ENCODE data around the gene GPT2. TPM values are rescaled to one million over a fixed set of nuclear protein-coding genes. Genes with fewer than 3 reads are reported as not detected.
A peak's percentile ranks its signal among the peaks of the same experiment; 100 is the strongest.

The GPT2 gene
- polyA plus RNA-seq, 3 donors, result 23.7 to 27.2 (median 24.9) TPM

DNA sequence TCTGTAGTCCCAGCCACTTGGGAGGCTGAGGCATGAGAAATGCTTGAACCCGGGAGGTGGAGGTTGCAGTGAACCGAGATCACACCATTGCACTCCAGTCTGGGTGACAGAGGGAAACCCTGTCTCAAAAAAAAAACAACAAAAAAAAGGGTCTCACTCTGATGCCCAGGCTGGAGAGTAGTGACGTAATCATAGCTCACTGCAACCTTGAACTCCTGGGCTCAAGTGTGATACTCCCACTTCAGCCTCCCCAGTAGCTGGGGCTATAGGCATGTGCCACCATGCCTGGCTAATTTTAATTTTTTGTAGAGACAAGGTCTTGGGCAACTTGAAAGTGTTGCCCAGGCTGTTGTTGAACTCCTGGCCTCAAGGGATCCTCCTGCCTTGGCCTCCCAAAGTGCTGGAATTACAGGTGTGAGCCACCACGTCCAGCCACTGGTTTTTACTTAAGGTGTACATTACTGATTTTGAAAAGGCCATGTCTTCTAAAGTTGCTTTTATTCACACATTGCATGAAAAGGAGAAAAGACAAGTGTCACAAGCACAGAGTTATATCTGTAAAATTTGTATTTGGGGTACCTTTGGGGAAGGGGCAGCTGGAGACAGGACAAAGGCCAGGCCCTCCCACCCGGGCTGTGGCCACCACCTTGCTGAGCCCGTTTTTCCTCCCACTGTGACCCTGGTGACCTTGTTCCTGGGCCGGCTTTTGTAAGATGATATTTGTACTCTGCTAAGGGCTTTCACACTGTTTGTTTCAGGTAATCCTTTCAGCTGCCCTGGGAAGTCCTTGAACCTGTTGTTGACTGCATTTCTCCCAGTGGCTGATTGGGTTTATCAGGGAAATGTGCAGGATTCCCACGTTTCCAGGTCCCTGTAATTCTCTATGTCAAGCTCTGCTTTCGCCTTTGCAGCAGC is 11.5 kb downstream of the GPT2 start:
- DNase-seq (ENCODE audit: low read depth in 3 of 3, low spot score in 2 of 3), result no peak

- DNase-seq (ENCODE audit: low read depth in 3 of 3, low spot score in 2 of 3), result no peak
Observed at GRCh38 chr16:46896314-46896968, 12.3 kb downstream of the GPT2 start.

DNA sequence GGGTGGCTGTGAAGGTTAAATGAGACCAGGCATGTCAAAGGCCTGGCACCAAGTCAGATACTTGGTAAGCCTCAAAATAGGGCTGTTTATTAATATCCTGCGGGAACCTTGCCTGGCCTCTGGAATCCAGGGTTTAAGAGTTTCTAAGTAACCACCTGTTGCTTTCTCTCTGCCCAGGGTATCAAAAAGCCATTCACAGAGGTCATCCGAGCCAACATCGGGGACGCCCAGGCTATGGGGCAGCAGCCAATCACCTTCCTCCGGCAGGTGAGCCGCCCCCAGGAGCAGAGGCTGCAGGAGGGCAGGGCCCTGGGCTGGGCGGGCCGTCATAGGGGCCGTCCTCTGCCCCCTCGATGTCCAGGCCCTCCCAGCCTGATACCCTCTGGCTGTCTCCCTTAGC is 13.3 kb downstream of the GPT2 start:
- no peak for DNase-seq (ENCODE audit: low read depth in 3 of 3, low spot score in 2 of 3)

- DNase-seq (ENCODE audit: low read depth in 3 of 3, low spot score in 2 of 3), result no peak
Observed at GRCh38 chr16:46898006-46898405, 13.8 kb downstream of the GPT2 start.

DNA sequence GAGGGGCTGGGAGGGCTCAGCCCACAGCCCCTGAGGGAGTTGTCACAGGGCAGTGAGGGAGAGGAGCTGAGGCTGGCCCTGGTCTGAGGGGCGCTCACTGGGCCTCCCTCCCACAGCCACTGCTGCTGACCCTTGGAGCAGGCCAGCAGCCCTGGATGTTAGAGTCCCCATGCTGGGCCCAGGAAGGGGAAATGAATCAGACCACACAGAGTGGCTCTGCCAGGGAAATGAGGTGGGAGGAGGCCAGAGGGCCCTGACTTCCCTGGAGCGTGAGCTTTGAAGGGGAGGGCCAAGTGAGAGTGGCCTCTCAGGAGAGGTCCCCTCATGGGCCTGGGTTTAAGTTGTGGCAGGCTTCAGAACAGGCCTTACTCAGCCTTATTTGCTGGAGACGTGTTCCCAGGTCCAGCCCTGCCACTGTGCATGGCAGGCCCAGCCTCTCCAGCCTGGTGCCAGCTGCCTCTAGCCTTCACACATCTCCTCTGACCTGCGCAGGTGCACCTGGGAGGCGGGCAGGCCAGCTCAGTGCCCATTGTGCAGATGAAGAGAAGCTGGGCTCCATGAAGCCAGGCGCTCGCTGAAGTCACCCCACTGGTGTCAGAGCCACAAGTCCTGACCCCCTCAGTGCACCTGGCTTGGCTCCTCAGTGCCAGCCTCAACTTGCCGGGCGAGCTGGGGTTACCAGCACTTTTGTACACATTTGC is 15.4 kb downstream of the GPT2 start:
- DNase-seq (ENCODE audit: low read depth in 3 of 3, low spot score in 2 of 3), result no peak

GRCh38 chr16:46900455-46901235 is 16.5 kb downstream of the GPT2 start:
- DNase-seq (ENCODE audit: low read depth in 3 of 3, low spot score in 2 of 3), result no peak

GRCh38 chr16:46901709-46902108 is 17.5 kb downstream of the GPT2 start:
- no peak for DNase-seq (ENCODE audit: low read depth in 3 of 3, low spot score in 2 of 3)

GRCh38 chr16:46903255-46903905 is 19.2 kb downstream of the GPT2 start:
- no peak for DNase-seq (ENCODE audit: low read depth in 3 of 3, low spot score in 2 of 3)

GRCh38 chr16:46904471-46904870 is 20.3 kb downstream of the GPT2 start:
- no peak for DNase-seq (ENCODE audit: low read depth in 3 of 3, low spot score in 2 of 3)

DNA sequence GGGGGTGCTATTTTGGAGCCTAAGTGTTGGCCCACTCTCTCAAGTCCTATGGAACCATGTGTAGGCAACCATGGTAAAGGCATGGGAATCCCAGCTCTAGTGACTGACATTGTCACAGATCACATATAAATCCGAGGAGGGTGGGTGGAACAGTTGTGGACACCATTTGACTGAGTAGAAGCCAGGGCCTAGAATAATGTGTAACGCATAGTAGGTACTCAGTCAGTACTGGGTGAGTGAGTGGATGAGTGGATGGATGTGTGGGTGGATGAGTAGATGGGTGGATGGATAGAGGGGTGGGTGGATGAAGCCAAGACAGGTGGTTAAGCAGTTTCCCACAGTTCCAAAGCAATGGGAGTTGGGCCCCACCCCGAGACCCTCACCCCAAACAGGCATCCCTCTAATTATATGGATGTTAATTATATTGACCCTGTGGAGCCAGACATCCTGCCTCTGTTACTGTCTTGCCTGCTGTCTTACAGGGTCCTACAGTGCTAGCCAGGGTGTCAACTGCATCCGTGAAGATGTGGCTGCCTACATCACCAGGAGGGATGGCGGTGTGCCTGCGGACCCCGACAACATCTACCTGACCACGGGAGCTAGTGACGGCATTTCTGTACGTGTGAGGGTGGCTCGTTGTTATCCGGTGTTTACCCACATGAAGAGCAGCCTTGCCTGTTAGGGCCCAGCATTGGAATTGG is 22.3 kb downstream of the GPT2 start:
- DNase-seq (ENCODE audit: low read depth in 3 of 3, low spot score in 2 of 3), result no peak

DNA sequence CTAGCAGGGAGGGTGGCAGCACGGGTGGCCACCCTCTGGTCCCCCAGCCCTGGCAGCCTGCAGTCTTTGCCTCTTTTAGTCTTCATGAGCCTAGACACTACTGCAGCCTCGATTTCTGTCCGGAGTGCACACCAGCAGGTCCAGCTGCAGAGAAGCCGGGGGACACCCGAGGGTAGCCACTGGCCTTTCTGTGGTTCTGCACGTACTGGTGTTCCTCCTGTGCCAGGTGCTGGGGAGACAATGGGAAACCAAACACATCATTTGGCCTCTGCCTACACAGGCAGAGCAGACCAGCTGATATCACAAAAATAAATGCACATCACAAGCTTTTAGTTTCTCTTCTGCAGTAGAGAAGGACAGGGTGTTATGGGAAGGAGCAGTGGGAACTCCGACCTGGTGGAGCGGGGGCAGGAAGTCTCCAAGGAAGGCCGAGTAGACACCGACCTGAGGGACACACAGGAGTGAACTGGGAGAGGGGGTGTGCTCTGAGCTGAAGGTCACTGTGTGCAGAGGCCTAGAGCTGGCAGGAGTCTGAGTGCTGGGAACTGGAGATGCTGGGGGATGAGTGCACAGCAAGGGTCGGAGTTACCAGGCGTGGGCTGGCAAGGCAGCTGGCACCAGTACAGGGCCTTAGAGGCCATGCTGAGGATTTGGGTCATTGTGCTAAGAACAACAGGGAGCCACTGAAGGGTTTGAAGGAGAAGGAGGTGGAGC is 23.1 kb downstream of the GPT2 start:
- no peak for DNase-seq (ENCODE audit: low read depth in 3 of 3, low spot score in 2 of 3)

GRCh38 chr16:46908540-46909372 is 24.6 kb downstream of the GPT2 start:
- peak in 1 of 3 donors; percentile 52 for DNase-seq (ENCODE audit: low read depth in 3 of 3, low spot score in 2 of 3)

DNA sequence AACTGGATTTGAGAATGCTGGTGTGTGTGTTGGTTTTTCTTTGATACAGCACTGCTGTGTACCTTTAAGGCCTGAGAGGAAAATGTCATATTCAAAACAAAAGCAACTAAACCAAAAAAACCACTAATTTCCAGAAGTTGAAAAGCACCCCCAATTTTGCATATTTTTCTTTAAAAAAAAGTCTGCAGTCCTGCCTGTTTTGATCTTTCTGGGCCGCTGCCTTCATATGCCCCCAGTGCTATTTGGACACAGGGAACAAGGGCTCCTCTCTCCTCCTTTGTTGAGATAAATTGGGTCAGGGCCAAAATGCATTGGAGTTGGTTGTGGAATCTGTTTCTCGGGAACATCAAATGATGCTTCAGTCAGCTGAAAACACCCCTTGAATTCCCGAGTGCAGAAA is 26.9 kb downstream of the GPT2 start:
- DNase-seq (ENCODE audit: low read depth in 3 of 3, low spot score in 2 of 3), result no peak

DNA sequence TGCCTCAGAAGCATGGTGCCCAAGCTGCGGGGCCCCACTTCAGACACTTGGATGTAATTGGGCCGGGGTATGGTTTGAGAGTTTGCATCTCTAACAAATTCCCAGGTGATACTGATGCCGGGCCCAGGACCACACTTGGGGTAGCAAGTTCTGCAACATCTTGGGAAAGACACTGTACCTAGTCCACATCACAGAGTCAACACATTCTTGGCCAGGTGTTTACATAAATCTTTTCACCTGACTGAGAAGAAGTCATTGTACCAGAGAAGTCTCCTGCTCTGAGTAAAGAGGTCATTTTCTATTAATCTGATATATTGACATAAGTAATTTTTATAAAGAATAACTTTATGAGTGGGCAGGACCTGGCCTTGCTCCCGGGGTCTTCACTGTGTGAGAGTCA is 27.5 kb downstream of the GPT2 start:
- no peak for DNase-seq (ENCODE audit: low read depth in 3 of 3, low spot score in 2 of 3)

DNA sequence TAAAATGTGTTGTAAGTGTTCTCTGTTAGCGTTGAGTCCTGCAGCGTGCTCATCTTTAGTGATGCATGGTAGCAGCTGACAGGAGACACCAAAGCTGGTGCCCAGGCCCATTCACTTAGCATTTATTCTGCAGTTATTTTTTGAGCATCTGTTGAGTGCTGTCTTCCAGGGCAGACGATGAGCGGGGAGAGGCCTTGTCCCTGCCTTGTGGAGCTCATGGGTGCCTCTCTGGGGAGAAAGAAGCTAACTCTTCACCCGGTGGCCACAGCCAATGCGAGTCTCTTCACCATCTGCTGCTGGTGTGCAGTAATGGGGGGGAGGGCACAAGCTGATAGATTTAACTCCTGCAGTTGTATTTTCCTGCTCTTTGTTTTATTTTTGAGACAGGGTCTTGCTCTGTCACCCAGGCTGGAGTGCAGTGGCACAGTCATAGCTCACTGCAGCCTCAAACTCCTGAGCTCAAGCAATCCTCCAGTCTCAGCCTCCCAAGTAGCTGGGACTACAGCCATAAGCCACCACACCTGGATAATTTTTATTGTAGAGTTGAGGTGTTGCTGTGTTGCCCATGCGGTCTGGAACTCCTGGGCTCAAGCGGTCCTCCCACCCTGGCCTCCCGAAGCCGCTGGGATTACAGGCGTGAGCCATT is 30.5 kb downstream of the GPT2 start:
- DNase-seq (ENCODE audit: low read depth in 3 of 3, low spot score in 2 of 3), result no peak

DNA sequence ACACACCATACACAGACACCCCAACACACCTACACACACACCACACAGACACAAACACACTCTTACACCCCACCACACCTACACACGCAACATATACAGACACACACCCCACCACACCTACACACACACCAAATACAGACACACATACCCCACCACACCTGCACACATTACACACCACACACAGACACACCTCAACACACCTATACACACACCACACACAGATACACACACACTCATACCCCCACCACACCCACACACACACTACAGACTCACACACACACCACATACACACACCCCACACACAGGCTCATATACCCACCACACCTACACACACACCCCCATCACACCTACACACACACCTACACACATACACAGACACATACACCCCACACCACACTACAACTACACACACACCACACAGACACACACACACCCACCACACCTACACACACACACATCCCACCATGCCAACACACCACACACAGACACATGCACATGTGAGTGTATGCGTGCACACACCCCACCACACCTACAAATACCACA is 31.4 kb downstream of the GPT2 start:
- no peak for DNase-seq (ENCODE audit: low read depth in 3 of 3, low spot score in 2 of 3)

DNA sequence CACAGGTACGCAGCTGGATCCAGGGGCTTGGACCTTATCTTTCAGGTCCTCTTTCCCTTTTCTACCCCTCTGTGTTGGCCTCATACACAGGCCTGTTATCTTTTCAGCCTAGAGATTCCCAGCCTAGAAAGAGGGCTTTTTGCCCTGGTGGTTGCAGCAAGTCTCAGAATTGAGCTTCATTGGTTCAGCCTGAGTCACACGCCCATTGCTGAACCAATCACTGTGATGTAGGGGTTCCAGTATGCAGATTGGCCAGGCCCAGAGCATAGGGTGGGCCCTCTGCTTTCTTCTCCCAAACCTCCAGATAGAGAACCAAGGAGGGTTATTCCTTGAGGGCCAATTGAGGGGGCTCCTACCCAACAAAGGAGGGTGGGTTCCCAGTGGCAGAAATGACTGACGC is 32.8 kb downstream of the GPT2 start:
- no peak for DNase-seq (ENCODE audit: low read depth in 3 of 3, low spot score in 2 of 3)

All from right renal cortex interstitium (tissue), 3 donors.